Fibroblast of lung (primary cell): ENCODE data around the gene SDSL.

Source experiments
- CTCF ChIP-seq, 2 donors: IDR thresholded peaks in 1 of 2; conservative IDR thresholded peaks in 1 of 2; 1 replicate in 1 of 2; 2 replicates in 1 of 2; pipeline ENCODE4 v1.5.1; 2011 to 2012; ENCODE audit warnings: low read length in 2 of 2, control low read depth in 1 of 2, inconsistent platforms in 1 of 2, low read depth in 1 of 2, mild to moderate bottlenecking in 1 of 2
- EZH2 ChIP-seq: IDR thresholded peaks from 2 replicates; pipeline ENCODE4 v1.5.1; 2012; ENCODE audit warnings: low read length, control low read depth, mild to moderate bottlenecking; ENCODE audit errors: missing control alignments

- TF ChIP-seq CTCF (conservative IDR thresholded peaks at IDR 0.05 in 1 of 2, IDR thresholded peaks at IDR 0.05 in 1 of 2; ENCODE audit: low read depth in 1 of 2, low read length in 2 of 2) (no peak), EZH2 (no peak)
These were observed 20.9 kb downstream of the SDSL start for GRCh38 chr12:113443030-113443539.
